ENCODE measurements around the gene XPNPEP1.

GRCh38 chr10:109891105-109891504 is 32.2 kb downstream of the XPNPEP1 start:
- TF ChIP-seq MAX (IDR thresholded peaks at IDR 0.05) (no peak), RAD21 (IDR thresholded peaks at IDR 0.05; ENCODE audit: low read depth) (no peak)

Data from Ishikawa (cell line).